ENCODE measurements around the gene TRIM2.

- TF ChIP-seq POLR2AphosphoS5 (IDR thresholded peaks at IDR 0.05) (peak; percentile 71), CTCF (IDR thresholded peaks at IDR 0.05) (no peak), POLR2A (IDR thresholded peaks at IDR 0.05) (peak; percentile 61)
Measured at GRCh38 chr4:153221783-153222706, 17.8 kb downstream of the TRIM2 start.

Measured in prostate gland (tissue), 2 donors.